Stomach (tissue), 4 donors: ENCODE data around the gene EPB41L1.

Experiments used
- POLR2A ChIP-seq, 4 donors: fragments of 450-650 bp; IDR thresholded peaks; one replicate each; pipeline ENCODE4 v1.6.1; 2016; ENCODE audit warnings: antibody characterized with exemption in 4 of 4, control low read depth in 2 of 4, mild to moderate bottlenecking in 1 of 4, moderate library complexity in 1 of 4
- POLR2AphosphoS5 ChIP-seq, 3 donors: sonication (generic); formaldehyde crosslinking; IDR thresholded peaks; one replicate each; pipeline ENCODE4 v1.6.1; 2016; ENCODE audit warnings: antibody characterized with exemption in 3 of 3
- TF ChIP-seq, protein P1 (sequence below), 7 experiments: fragments of 450-650 bp in 4 of 7; fragments of 200-600 bp in 3 of 7; sonication (generic) in 3 of 7; IDR thresholded peaks; one replicate each; pipeline ENCODE4 v1.5.1; 2016 to 2019; ENCODE audit warnings: antibody characterized with exemption in 7 of 7, control low read depth in 2 of 7, mild to moderate bottlenecking in 1 of 7

DNA sequence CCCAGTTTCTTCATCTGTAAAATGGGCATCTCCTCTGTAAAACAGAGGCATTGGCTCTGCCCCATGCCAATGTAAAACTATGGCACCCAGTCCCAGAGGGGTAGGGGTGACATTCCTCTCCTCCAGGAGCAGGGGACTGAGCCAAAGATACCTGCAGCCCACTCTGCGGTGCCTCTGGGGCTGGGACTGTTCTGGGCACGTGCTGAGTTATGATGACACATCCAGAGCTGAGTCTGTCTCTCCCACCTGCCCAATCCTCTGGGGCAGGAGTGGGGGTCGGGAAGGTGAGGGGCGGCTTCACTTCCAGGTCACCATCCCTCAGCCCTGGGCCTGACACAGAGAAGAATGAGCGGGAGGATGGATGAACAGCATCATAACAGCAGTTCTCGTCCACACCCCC is 111.6 kb downstream of the EPB41L1 start:
- TF ChIP-seq, protein P1, sequence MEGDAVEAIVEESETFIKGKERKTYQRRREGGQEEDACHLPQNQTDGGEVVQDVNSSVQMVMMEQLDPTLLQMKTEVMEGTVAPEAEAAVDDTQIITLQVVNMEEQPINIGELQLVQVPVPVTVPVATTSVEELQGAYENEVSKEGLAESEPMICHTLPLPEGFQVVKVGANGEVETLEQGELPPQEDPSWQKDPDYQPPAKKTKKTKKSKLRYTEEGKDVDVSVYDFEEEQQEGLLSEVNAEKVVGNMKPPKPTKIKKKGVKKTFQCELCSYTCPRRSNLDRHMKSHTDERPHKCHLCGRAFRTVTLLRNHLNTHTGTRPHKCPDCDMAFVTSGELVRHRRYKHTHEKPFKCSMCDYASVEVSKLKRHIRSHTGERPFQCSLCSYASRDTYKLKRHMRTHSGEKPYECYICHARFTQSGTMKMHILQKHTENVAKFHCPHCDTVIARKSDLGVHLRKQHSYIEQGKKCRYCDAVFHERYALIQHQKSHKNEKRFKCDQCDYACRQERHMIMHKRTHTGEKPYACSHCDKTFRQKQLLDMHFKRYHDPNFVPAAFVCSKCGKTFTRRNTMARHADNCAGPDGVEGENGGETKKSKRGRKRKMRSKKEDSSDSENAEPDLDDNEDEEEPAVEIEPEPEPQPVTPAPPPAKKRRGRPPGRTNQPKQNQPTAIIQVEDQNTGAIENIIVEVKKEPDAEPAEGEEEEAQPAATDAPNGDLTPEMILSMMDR (IDR thresholded peaks at IDR 0.05): no peak
- TF ChIP-seq POLR2A (IDR thresholded peaks at IDR 0.05) (no peak), POLR2AphosphoS5 (IDR thresholded peaks at IDR 0.05) (no peak)
